Mucosa of stomach (tissue), 1 donor: ENCODE data around the gene MACROD2.

Experiments
- H3K27me3 ChIP-seq: one replicate; pipeline ENCODE4 v1.7.0; 2013; ENCODE audit warnings: mild to moderate bottlenecking, low read length; ENCODE audit not compliant: control insufficient read depth, insufficient read depth
- H3K36me3 ChIP-seq: one replicate; pipeline ENCODE4 v1.7.0; 2013; ENCODE audit warnings: low read length; ENCODE audit not compliant: control insufficient read depth, insufficient read depth
- H3K4me1 ChIP-seq: one replicate; pipeline ENCODE4 v1.7.0; 2013; ENCODE audit warnings: mild to moderate bottlenecking, low read length; ENCODE audit not compliant: control insufficient read depth, insufficient read depth
- H3K4me3 ChIP-seq: one replicate; pipeline ENCODE4 v1.7.0; 2013; ENCODE audit warnings: low read length
- H3K9ac ChIP-seq: one replicate; pipeline ENCODE4 v1.7.0; 2013; ENCODE audit warnings: mild to moderate bottlenecking, low read length, moderate library complexity
- H3K9me3 ChIP-seq: one replicate; pipeline ENCODE4 v1.7.0; 2013; ENCODE audit warnings: mild to moderate bottlenecking, low read length, moderate library complexity; ENCODE audit not compliant: control insufficient read depth
- donor health status: Pancreatic carcinoma.

Gene MACROD2

DNA sequence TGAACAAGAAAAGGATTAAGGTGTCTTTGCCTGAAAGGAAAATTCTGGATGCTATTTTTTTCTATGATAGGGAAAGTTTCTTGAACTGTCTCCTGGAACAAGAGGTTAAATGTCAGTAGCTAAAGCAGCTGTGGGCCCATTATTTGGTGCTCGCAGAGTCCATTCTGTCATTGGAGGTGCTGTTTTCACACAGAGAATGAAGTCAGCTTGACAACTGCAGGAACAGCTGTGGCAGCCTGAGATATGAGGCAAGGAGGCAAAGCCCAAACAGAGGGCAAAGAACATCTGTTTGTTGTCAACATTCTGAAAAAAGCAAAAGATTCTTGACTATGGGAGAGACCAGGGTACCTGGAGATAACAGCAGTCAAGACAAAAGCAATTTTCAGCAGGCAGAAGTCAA, 2029.8 kb downstream of the MACROD2 start:
- Histone ChIP-seq H3K4me1 (no peaks in the 10 kb centered on the region), H3K9me3 (no peaks in the 10 kb centered on the region), H3K4me3 (no peak overlapping the region), H3K9ac (no peak overlapping the region), H3K27me3 (no peaks in the 10 kb centered on the region), H3K36me3 (no peaks in the 10 kb centered on the region)

DNA sequence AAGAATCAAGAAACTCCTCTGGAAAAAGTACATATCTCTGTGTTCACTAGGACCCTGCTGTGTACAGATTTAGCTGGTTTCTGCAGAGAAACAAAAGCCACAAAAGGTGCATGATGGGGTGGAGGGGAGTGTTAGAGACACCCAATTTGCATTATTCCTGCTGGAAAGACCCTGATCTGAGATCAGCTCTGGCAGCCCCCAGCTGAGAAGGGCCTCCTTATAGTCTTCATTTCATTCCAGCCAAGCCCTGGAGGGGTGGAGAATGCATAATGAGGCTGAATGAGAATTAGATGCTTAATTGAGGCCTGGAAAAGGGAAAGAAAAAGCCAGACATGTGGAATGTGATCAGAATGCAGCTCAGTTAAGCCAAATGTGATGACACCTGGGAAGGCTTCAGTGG, 2032.4 kb downstream of the MACROD2 start:
- Histone ChIP-seq H3K4me3 (no peak overlapping the region), H3K36me3 (no peaks in the 10 kb centered on the region), H3K4me1 (no peaks in the 10 kb centered on the region), H3K9ac (no peak overlapping the region), H3K27me3 (no peaks in the 10 kb centered on the region), H3K9me3 (no peaks in the 10 kb centered on the region)

DNA sequence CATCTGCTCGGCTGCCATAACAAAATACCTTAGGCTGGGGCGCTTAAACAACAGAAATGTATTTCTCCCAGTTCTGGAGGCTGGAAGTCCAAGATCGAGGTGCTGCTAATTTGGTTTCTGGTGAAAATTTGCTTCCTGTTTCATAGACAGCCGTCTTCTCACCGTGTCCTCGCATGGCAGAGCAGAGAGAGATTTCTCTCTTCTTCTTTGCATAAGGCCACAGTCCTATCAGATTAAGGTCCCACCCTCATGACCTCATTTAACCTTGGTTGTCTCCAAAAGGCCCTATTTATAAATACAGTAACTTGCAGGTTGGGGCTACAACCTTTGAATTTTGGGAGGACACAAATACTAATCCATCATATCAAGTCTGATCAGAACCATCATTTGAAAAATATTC, 2033.6 kb downstream of the MACROD2 start:
- Histone ChIP-seq H3K27me3 (no peaks in the 10 kb centered on the region), H3K36me3 (no peaks in the 10 kb centered on the region), H3K4me1 (no peaks in the 10 kb centered on the region), H3K9ac (no peak overlapping the region), H3K4me3 (no peak overlapping the region), H3K9me3 (no peaks in the 10 kb centered on the region)

DNA sequence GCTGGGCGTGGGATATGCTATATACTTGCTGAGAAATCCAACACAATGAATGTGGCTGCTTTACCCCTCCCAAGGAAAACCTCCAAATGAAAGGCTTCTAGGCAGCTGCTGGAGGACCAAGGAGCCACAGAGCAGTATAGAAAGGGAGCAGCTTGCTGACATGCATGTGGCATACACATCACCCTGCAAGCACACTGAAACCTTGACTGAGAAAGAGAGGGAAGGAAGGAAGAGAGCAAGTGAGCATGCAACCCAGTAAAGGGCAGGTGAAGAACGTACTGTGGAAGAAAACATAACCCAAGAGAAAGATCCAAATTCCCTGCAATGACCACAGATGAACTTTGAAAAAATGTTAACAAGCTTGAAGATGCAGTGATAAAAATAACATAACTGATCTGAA, 2034.9 kb downstream of the MACROD2 start:
- H3K4me1 ChIP-seq, result no peaks in the 10 kb centered on the region
- H3K36me3 ChIP-seq, result no peaks in the 10 kb centered on the region
- no peaks in the 10 kb centered on the region for H3K27me3 ChIP-seq
- H3K4me3 ChIP-seq, result no peak overlapping the region
- no peaks in the 10 kb centered on the region for H3K9me3 ChIP-seq
- no peak overlapping the region for H3K9ac ChIP-seq

DNA sequence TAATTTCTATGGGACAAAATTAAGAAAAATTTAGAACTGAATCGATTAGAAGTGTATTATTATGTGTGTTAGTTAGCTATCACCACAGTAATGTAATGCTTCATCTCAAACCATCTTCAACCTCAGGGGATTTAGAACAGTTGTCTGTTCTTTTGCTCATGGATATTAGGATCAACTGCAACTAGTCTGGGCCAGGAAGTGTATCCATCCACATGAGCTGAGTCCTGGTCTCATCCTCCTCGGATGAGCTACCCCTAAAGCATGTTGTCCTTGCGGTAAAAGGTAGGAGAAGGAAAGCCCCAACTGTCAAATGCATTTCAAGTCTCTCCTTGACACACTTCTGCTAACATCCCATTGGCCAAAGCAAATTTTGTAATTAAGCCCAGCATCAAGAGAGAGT, 2040.3 kb downstream of the MACROD2 start:
- Histone ChIP-seq H3K4me3 (no peak overlapping the region), H3K9me3 (no peaks in the 10 kb centered on the region), H3K9ac (no peak overlapping the region), H3K36me3 (no peaks in the 10 kb centered on the region), H3K4me1 (no peaks in the 10 kb centered on the region), H3K27me3 (no peaks in the 10 kb centered on the region)

DNA sequence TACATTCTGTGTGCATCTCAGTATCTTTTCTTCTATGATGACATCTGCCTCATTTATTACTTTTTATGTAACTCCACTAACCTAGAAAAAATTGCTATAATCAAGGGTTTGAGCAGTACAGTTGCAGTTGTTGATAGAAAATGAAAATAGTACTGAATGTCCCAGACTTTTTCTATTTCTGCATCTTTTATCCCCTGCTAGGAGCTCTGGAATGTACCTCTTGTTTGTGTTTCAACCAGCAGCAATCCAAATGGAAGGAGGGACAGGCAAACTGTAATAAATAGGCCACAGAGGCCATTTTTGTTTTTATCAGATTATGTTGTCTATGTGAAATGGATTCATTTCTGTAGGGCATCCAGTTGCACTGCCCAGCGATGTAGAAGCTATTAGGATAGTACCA, 2041.0 kb downstream of the MACROD2 start:
- Histone ChIP-seq H3K9ac (no peak overlapping the region), H3K36me3 (no peaks in the 10 kb centered on the region), H3K9me3 (no peaks in the 10 kb centered on the region), H3K4me1 (no peaks in the 10 kb centered on the region), H3K4me3 (no peak overlapping the region), H3K27me3 (no peaks in the 10 kb centered on the region)

DNA sequence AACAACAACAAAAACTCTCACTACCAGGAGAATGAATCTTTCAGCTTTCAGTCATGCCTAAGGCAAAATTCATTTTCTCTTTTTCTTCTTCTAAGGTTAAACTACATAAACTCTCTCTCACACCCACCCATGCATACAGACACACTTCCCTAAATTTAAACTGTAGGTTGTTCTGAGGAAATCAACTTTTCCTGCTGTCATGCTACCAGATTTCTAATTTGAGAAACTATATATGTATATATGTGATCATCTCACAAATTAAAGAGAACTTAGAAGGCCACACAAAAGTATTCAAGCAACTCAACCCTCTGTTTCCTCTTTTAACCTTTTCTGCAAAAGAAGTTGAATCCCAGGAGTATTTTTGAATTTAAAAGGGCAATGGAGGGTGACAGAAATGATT, 2045.4 kb downstream of the MACROD2 start:
- no peaks in the 10 kb centered on the region for H3K4me1 ChIP-seq

DNA sequence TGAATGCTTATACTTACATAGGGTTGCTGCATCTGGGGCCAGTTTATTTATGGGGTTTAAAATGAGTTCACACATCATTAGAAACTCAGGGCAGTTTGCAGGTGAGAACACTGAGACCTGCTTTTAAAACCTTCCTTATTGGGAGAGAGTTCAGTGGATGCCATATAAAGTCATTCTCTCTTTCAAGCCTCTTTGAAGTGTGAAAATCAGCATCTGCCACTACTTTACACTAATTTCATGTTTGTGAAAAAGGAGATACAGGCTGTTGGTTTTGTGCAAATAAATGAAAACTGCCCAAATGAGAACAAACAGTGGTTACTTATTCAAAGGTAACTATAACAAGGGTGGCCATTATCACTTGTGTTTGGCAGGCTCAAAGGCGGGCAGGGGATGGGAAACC, 2047.4 kb downstream of the MACROD2 start:
- no peak overlapping the region for H3K9ac ChIP-seq
- H3K27me3 ChIP-seq, result no peaks in the 10 kb centered on the region
- no peaks in the 10 kb centered on the region for H3K4me1 ChIP-seq
- H3K36me3 ChIP-seq, result no peaks in the 10 kb centered on the region
- no peak overlapping the region for H3K4me3 ChIP-seq
- no peaks in the 10 kb centered on the region for H3K9me3 ChIP-seq

More for the DNA sequence above, 2045.4 kb downstream of the MACROD2 start:
- Histone ChIP-seq H3K27me3 (no peaks in the 10 kb centered on the region), H3K36me3 (no peaks in the 10 kb centered on the region), H3K4me3 (no peak overlapping the region), H3K9ac (no peak overlapping the region), H3K9me3 (no peaks in the 10 kb centered on the region)

DNA sequence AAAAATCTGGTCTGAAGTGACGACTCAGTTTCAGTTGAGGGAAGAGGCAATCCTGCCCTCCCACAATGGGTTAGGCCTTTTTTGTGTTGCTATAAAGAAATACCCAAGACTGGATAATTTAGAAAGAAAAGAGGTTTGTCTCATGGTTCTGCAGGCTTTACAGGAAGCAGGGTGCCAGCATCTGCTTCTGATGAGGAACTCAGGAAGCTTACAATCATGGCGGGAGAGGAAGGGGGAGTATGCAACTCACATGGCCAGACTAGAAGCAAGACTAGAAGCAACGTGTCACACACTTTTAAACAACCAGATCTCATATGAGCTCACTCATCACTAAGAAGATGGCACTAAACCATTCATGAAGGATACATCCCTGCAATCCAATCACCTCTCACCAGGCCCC, 2048.6 kb downstream of the MACROD2 start:
- Histone ChIP-seq H3K9me3 (no peaks in the 10 kb centered on the region), H3K36me3 (no peaks in the 10 kb centered on the region), H3K9ac (no peak overlapping the region), H3K27me3 (no peaks in the 10 kb centered on the region), H3K4me3 (no peak overlapping the region), H3K4me1 (no peaks in the 10 kb centered on the region)

DNA sequence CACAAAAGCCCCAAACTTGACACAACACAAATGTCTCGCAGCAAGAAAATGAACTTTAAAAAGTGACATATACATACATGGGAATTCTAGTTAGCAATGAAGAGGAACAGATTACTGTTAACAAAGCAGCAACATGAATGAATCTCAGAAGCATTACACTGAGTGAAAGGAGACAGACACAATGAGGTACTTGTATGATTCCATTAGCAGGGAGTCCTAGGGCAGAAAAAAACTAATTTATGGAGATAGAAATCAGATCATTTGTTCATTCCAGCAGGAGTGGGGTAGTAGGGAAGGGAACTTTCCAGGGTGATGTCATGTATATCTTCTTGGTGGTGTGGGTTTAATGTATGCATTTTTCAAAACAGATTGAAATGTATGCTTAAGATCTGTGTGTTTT, 2053.6 kb downstream of the MACROD2 start:
- Histone ChIP-seq H3K9me3 (no peaks in the 10 kb centered on the region), H3K4me3 (no peak overlapping the region), H3K9ac (no peak overlapping the region), H3K27me3 (no peaks in the 10 kb centered on the region), H3K36me3 (no peaks in the 10 kb centered on the region), H3K4me1 (no peaks in the 10 kb centered on the region)

DNA sequence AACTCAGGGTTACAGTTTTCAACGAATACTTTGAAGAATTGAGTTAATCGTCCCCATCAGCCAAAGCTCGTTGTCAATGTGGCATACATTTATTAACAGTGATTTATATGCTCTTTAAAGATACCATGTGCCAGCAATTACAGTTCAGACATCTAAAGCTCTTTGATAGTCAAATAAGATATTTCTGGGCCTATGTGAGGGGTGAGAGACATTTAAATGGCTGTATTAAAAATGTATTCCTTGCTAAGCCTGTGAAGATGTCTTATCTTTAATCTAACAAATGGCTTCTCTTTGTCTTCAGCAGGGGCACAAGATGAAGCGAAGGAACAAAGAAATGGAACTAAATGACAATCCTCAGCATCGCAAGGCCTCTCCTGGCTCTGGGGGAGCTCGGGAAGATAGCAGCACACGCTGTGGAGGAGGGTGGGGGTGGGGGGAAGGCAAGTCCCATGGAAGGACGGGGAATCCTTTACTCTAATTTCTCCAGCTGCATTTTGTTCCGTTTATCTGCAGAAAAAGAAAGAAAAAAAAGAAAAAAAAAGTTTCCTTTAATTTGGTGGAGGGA, 2054.3 kb downstream of the MACROD2 start:
- no peak overlapping the region for H3K9ac ChIP-seq
- no peak overlapping the region for H3K4me3 ChIP-seq
- H3K36me3 ChIP-seq, result no peaks in the 10 kb centered on the region
- no peaks in the 10 kb centered on the region for H3K4me1 ChIP-seq
- H3K27me3 ChIP-seq, result no peaks in the 10 kb centered on the region
- no peaks in the 10 kb centered on the region for H3K9me3 ChIP-seq

DNA sequence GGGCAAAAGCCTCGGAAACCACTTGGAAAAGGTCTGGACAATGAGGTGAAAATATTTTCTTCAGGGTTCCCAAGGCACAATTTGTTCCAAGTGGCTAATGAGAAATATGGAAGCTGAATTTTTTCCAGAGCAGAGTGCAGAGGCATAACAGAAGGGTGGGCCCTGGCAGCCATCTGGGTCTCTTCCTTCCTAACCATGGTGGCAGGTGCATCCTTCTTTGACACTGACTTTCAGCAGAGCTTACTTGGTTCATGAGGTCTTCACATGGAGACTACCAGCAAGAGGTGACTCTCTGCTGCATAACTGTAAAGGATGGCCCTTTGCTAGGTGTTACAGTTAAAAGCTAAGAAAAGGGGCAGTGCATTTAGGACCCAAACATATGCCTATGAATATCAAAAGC, 2055.1 kb downstream of the MACROD2 start:
- Histone ChIP-seq H3K36me3 (no peaks in the 10 kb centered on the region), H3K9ac (no peak overlapping the region)

DNA sequence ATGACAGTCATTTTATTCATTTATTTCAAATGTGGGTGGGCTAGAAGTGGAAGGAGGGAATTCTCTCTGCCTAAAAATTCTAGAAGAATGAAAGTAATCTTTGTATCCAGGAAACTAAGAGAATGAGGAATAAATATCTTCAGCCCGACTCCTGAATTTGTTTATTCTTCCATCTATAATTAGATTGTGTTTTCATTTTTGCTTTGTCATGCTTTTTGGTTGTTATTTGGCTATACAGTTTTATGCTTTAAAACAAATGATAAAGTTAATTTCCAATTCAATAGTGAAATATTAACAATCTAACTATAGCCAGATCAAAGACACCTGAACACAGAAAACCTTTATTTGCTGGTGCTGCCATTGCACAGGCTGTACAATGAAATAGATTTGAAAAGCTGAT, 2056.7 kb downstream of the MACROD2 start:
- Histone ChIP-seq H3K4me1 (no peaks in the 10 kb centered on the region), H3K36me3 (no peaks in the 10 kb centered on the region), H3K27me3 (no peaks in the 10 kb centered on the region), H3K9ac (no peak overlapping the region), H3K4me3 (no peak overlapping the region), H3K9me3 (no peaks in the 10 kb centered on the region)

More for the DNA sequence above, 2055.1 kb downstream of the MACROD2 start:
- no peak overlapping the region for H3K4me3 ChIP-seq
- H3K27me3 ChIP-seq, result no peaks in the 10 kb centered on the region
- no peaks in the 10 kb centered on the region for H3K4me1 ChIP-seq
- H3K9me3 ChIP-seq, result no peaks in the 10 kb centered on the region
